Fibroblast of lung (primary cell): Measurements from ENCODE around the gene TOMM7.

Source experiments
- EZH2 ChIP-seq: IDR thresholded peaks from 2 replicates; pipeline ENCODE4 v1.5.1; 2012; ENCODE audit warnings: low read length, control low read depth, mild to moderate bottlenecking; ENCODE audit errors: missing control alignments
- TF ChIP-seq, protein P1 (sequence below), 2 donors: IDR thresholded peaks in 1 of 2; conservative IDR thresholded peaks in 1 of 2; 1 replicate in 1 of 2; 2 replicates in 1 of 2; pipeline ENCODE4 v1.5.1; 2011 to 2012; ENCODE audit warnings: low read length in 2 of 2, control low read depth in 1 of 2, inconsistent platforms in 1 of 2, low read depth in 1 of 2, mild to moderate bottlenecking in 1 of 2

DNA sequence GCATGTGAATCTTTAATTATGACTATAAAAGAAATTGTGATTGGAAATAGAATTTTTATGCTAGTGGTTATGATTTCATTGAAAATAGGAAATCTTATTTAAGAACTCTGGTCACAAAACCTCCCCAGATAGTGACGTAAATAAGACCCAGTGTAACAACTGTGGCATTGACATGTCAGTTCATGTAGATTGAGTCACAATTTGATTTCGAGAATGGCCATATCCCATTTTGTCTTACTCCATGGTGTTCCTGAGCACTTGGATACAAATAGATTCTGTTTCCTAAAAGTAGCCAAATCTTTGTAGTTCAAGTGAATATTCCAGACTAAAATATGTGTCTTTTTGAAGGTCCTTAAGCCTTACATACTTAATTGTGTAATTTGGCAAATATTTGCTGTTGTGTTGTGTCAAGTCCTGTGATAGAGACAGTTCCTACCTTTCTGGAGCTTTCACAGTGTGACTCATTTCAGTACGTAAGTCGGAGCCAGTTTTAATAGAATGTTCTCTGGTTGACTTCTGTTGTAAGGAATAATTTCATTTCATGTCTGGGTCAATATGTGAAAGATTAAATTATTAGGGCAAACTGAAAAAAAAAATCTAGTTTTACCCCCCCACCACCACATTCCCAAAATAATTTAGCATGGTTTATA is 37.1 kb upstream of the TOMM7 start:
- TF ChIP-seq, protein P1, sequence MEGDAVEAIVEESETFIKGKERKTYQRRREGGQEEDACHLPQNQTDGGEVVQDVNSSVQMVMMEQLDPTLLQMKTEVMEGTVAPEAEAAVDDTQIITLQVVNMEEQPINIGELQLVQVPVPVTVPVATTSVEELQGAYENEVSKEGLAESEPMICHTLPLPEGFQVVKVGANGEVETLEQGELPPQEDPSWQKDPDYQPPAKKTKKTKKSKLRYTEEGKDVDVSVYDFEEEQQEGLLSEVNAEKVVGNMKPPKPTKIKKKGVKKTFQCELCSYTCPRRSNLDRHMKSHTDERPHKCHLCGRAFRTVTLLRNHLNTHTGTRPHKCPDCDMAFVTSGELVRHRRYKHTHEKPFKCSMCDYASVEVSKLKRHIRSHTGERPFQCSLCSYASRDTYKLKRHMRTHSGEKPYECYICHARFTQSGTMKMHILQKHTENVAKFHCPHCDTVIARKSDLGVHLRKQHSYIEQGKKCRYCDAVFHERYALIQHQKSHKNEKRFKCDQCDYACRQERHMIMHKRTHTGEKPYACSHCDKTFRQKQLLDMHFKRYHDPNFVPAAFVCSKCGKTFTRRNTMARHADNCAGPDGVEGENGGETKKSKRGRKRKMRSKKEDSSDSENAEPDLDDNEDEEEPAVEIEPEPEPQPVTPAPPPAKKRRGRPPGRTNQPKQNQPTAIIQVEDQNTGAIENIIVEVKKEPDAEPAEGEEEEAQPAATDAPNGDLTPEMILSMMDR (conservative IDR thresholded peaks at IDR 0.05 in 1 of 2, IDR thresholded peaks at IDR 0.05 in 1 of 2; ENCODE audit: low read depth in 1 of 2, low read length in 2 of 2), result no peak
- TF ChIP-seq EZH2, result no peak
